Stimulated activated CD8-positive, alpha-beta memory T cell treated with anti-CD3 and anti-CD28 coated beads, Interleukin-7, amount 100 ng/mL, for 48 hours (primary cell): Measurements from ENCODE around the gene CATSPERZ.

Source experiments
- DNase-seq, 2 donors: peaks; one replicate each; pipeline ENCODE4 v3.0.0-alpha.2; 2020; ENCODE audit warnings: low read depth in 1 of 2; ENCODE audit errors: extremely low read depth in 1 of 2

Gene CATSPERZ

GRCh38 chr11:64284048-64284961, 15.9 kb upstream of the CATSPERZ start, which contains the start of gene BAD:
Gene BAD (minus strand): TSS chr11:64284665. CDS start chr11:64284368, 297 bp downstream.
- DNase-seq = peak; percentile 87 to 91

- DNase-seq = peak; percentile 79 to 82
Observed at GRCh38 chr11:64284962-64285884, 14.9 kb upstream of the CATSPERZ start, which contains the start of gene GPR137. Gene GPR137 (plus strand): TSS chr11:64285848. CDS start chr11:64286525, 677 bp downstream.

GRCh38 chr11:64285885-64286800, 14.0 kb upstream of the CATSPERZ start:
- no peak for DNase-seq

GRCh38 chr11:64286801-64287159, 13.4 kb upstream of the CATSPERZ start:
- DNase-seq = no peak

- DNase-seq = no peak
Observed at GRCh38 chr11:64287676-64288352, 12.3 kb upstream of the CATSPERZ start.

- no peak for DNase-seq
Observed at GRCh38 chr11:64288353-64288750, 11.8 kb upstream of the CATSPERZ start.

- DNase-seq = no peak
Observed at GRCh38 chr11:64289002-64289564, 11.1 kb upstream of the CATSPERZ start.

GRCh38 chr11:64290352-64291261, 9.6 kb upstream of the CATSPERZ start:
- no peak for DNase-seq

- no peak for DNase-seq
Observed at GRCh38 chr11:64291262-64291751, 8.9 kb upstream of the CATSPERZ start, which contains the start of gene KCNK4. Gene KCNK4 (plus strand): TSS chr11:64291302. CDS start chr11:64293019, 1,717 bp downstream.

- no peak for DNase-seq
Observed at GRCh38 chr11:64291752-64292459, 8.3 kb upstream of the CATSPERZ start.

- DNase-seq = no peak
Observed at GRCh38 chr11:64292460-64293254, 7.5 kb upstream of the CATSPERZ start.

- DNase-seq = no peak
Observed at GRCh38 chr11:64294774-64295173, 5.4 kb upstream of the CATSPERZ start.

GRCh38 chr11:64295760-64296159, 4.4 kb upstream of the CATSPERZ start:
- DNase-seq = no peak

GRCh38 chr11:64296236-64296635, 3.9 kb upstream of the CATSPERZ start:
- no peak for DNase-seq

GRCh38 chr11:64296830-64297698, 3.1 kb upstream of the CATSPERZ start:
- no peak for DNase-seq
